Right atrium auricular region (tissue), 2 donors: ENCODE measurements around the gene FCGR3A. TPM values are rescaled to one million over a fixed set of nuclear protein-coding genes. Genes with fewer than 3 reads are reported as not detected.
"Not testable (repeated sequence)": the region's sequence is repeated elsewhere in the genome, so short reads cannot be mapped to it uniquely, and the experiment has no call there.

Source experiments
- DNase-seq: peaks from one replicate; pipeline ENCODE4 v3.0.0-alpha.2; 2019; ENCODE audit warnings: low spot score
- H3K27ac ChIP-seq, 2 donors: fragments of 200-600 bp; sonication (generic); 1 replicate in 1 of 2; 2 replicates in 1 of 2; pipeline ENCODE4 v1.5.1; 2016 to 2019
- H3K27me3 ChIP-seq, 2 donors: fragments of 200-600 bp; sonication (generic); one replicate each; pipeline versions ENCODE4 v1.5.1 to v1.6.0; 2017 to 2019
- H3K36me3 ChIP-seq: fragments of 200-600 bp; sonication (generic); one replicate; pipeline ENCODE4 v1.5.1; 2016
- H3K4me1 ChIP-seq, 2 donors: fragments of 200-600 bp; sonication (generic); one replicate each; pipeline versions ENCODE4 v1.5.1 to v1.6.0; 2017 to 2019
- H3K4me3 ChIP-seq, 2 donors: fragments of 200-600 bp; sonication (generic); 1 replicate in 1 of 2; 2 replicates in 1 of 2; pipeline ENCODE4 v1.5.1; 2017 to 2019; ENCODE audit warnings: mild to moderate bottlenecking in 1 of 2, moderate library complexity in 1 of 2
- H3K9me3 ChIP-seq, 2 donors: fragments of 200-600 bp; sonication (generic); one replicate each; pipeline ENCODE4 v1.5.1; 2019
- CTCF ChIP-seq, 2 donors: fragments of 200-600 bp; sonication (generic); IDR thresholded peaks; one replicate each; pipeline ENCODE4 v1.5.1; 2019; ENCODE audit warnings: antibody characterized with exemption in 2 of 2
- total RNA-seq, 2 donors: library from RNA; depleted of rRNA; stranded (reverse); fragments of >200 nt; gene quantifications; one replicate each; pipeline ENCODE4 v1.1.0, GENCODE V29; 2016

Gene FCGR3A
- total RNA-seq, 2 donors from 2014 or later: 2.9 to 39.1 TPM

DNA sequence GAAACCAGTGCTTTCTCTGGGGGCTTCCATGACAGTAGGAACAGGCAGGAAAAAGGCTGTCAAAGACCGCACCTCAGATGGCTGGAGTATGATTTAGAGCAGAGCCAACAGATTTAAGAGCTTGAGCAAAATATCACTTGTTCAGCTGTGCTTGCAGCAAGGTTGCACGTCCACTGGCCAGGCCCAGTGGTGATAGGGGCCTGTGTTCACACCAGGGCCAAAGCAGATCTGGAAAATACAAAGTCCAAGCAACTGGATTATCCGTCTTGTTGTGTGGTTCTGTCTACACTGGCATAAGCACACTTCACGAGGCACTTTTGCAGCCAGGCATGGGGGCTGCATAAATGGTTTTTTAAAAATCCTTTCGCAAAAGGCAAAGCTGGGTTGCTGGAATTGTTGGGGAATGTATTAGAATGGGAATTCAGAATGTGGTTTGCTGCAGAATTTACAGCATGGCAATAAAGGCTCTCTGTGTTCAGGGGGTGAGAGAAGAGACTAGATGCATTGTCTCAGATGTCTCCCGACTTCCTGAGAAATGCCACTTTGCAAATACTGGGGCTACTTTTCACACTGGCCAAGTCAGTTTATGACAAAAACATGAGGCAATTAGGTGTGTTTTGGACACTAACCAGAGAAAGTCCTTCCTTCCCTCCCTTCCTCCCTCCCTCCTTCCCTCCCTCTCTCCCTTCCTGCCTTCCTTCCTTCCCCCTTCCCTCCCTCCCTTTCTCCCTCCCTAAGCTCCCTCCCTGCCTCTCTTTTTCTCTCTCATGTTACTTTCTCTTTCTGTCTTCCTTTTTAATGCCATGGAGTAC lies 36.8 kb downstream of the FCGR3A start:
- not testable (repeated sequence) for H3K27me3 ChIP-seq, H3K4me3 ChIP-seq, H3K36me3 ChIP-seq, H3K4me1 ChIP-seq, DNase-seq, H3K9me3 ChIP-seq, H3K27ac ChIP-seq

GRCh38 chr1:161511756-161512060 lies 37.9 kb downstream of the FCGR3A start:
- Histone ChIP-seq H3K4me1 (no peaks in the 10 kb centered on the region), H3K27ac (no peak overlapping the region), H3K27me3 (no peaks in the 10 kb centered on the region), H3K9me3 (no peaks in the 10 kb centered on the region), H3K36me3 (no peaks in the 10 kb centered on the region), H3K4me3 (no peak overlapping the region)
- no peak for DNase-seq
- no peak for TF ChIP-seq CTCF (IDR thresholded peaks at IDR 0.05)

GRCh38 chr1:161511018-161511755 lies 38.4 kb downstream of the FCGR3A start:
- no peak for DNase-seq
- H3K9me3 ChIP-seq: no peaks in the 10 kb centered on the region
- no peak overlapping the region for H3K4me3 ChIP-seq
- no peaks in the 10 kb centered on the region for H3K36me3 ChIP-seq
- H3K27ac ChIP-seq: no peak overlapping the region
- H3K27me3 ChIP-seq: no peaks in the 10 kb centered on the region
- no peaks in the 10 kb centered on the region for H3K4me1 ChIP-seq
- no peak for TF ChIP-seq CTCF (IDR thresholded peaks at IDR 0.05)

- no peaks in the 10 kb centered on the region for H3K27me3 ChIP-seq
- H3K4me3 ChIP-seq: no peak overlapping the region
- H3K27ac ChIP-seq: no peak overlapping the region
- no peaks in the 10 kb centered on the region for H3K4me1 ChIP-seq
- no peak for DNase-seq
- H3K36me3 ChIP-seq: no peaks in the 10 kb centered on the region
- no peak for TF ChIP-seq CTCF (IDR thresholded peaks at IDR 0.05)
- H3K9me3 ChIP-seq: no peaks in the 10 kb centered on the region
Observed at GRCh38 chr1:161510477-161510876, 39.1 kb downstream of the FCGR3A start.

DNA sequence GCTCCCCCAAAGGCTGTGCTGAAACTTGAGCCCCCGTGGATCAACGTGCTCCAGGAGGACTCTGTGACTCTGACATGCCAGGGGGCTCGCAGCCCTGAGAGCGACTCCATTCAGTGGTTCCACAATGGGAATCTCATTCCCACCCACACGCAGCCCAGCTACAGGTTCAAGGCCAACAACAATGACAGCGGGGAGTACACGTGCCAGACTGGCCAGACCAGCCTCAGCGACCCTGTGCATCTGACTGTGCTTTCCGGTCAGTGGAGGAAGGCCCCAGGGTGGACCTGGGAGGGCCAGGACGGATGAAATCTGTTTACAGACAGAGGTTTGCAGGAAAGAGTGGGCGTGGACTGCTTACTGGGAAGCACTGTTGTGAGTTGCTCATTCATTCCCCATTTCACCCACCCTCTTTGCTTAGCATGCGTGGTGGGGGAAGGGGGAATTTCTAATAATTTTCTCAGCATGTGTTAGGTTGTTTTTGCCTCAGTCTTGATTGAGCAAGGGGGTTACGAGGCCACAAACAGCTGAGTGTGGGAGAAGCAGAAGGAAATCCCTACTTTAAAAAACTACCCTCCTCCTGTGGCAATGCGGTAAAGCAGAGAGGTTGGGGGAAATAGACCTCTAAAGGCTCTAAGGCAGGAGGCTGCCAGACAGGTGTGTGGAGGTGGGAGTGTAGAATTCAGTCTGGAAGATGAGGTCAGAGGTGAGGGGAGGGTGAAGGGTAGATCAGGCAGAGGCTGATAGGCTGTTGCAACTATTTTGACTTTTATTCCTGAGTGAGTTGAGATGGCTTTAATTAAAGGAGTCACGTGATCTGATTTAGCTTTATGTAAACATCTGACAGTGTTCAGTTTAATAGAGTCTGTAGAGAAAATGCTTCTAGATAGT lies 43.0 kb downstream of the FCGR3A start:
- Histone ChIP-seq H3K27ac (peak overlapping the region; percentile 8 to 36), H3K36me3 (no peaks in the 10 kb centered on the region), H3K27me3 (no peaks in the 10 kb centered on the region), H3K4me3 (peak overlapping the region; percentile 11 to 25), H3K4me1 (no peaks in the 10 kb centered on the region), H3K9me3 (no peaks in the 10 kb centered on the region)
- DNase-seq: no peak
- no peak for TF ChIP-seq CTCF (IDR thresholded peaks at IDR 0.05)

GRCh38 chr1:161505686-161506085 lies 43.9 kb downstream of the FCGR3A start:
- no peaks in the 10 kb centered on the region for H3K36me3 ChIP-seq
- H3K4me1 ChIP-seq: no peaks in the 10 kb centered on the region
- peak overlapping the region; percentile 8 to 36 for H3K27ac ChIP-seq

More at GRCh38 chr1:161505686-161506085, 43.9 kb downstream of the FCGR3A start:
- no peaks in the 10 kb centered on the region for H3K27me3 ChIP-seq
- H3K4me3 ChIP-seq: peak overlapping the region; percentile 3 to 25
- no peak for DNase-seq
- no peak for TF ChIP-seq CTCF (IDR thresholded peaks at IDR 0.05)
- H3K9me3 ChIP-seq: no peaks in the 10 kb centered on the region
